Mesothelial cell of epicardium (in vitro differentiated cells): ENCODE measurements around the gene TRAPPC2L. TPM values are rescaled to one million over a fixed set of nuclear protein-coding genes. Genes with fewer than 3 reads are reported as not detected.

ENCODE experiments used
- DNase-seq, 2 experiments: peaks; one replicate each; pipeline ENCODE4 v3.0.0; 2021; ENCODE audit warnings: low spot score in 2 of 2; ENCODE audit not compliant: unreplicated experiment in 2 of 2
- H3K27ac Mint-ChIP-seq: 2 replicates; pipeline ENCODE4 v1.8.0; 2021; ENCODE audit warnings: mixed read lengths
- H3K27me3 Mint-ChIP-seq: 2 replicates; pipeline ENCODE4 v1.8.0; 2021; ENCODE audit warnings: low read depth, mixed read lengths
- H3K36me3 Mint-ChIP-seq: 2 replicates; pipeline ENCODE4 v1.8.0; 2021; ENCODE audit warnings: mixed read lengths
- H3K4me1 Mint-ChIP-seq: 2 replicates; pipeline ENCODE4 v1.8.0; 2021; ENCODE audit warnings: mixed read lengths
- H3K4me3 Mint-ChIP-seq: 2 replicates; pipeline ENCODE4 v1.8.0; 2021; ENCODE audit warnings: mild to moderate bottlenecking, moderate library complexity, mixed read lengths
- H3K9me3 Mint-ChIP-seq: 2 replicates; pipeline ENCODE4 v1.8.0; 2021; ENCODE audit warnings: mixed read lengths
- total RNA-seq: library from RNA; stranded (reverse); gene quantifications from 3 replicates; pipeline ENCODE4 v1.2.1, GENCODE V29; 2021
- TF ChIP-seq, protein P1 (sequence below): fragments of 200-600 bp; sonication (generic); IDR thresholded peaks from one replicate; pipeline ENCODE4 v1.5.0; 2021; ENCODE audit warnings: antibody characterized with exemption; ENCODE audit not compliant: unreplicated experiment

TRAPPC2L gene
- total RNA-seq, 1 donor from 2014 or later = 96.3 TPM

DNA sequence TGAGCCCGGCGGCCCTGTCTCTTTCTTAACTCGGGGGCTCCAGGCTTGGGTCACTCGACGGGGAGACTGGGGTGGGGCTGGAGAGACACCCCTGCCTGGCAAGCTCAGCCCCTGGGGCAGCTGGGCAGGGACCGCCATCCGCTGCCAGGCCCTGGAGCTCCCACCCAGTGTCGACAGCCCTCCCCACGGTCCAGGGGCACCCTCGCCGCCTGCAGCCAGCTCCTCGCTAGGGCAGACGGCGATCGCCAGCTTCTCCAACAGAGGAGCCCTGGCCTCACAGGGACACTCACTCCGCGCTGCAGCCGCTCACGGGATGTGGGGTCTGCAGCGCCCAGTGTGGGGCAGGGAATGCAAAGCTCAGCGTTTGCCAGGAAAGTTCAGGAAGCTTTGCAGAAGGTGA, 29.2 kb upstream of the TRAPPC2L start:
- Mint-ChIP-seq H3K9me3 (no peaks in the 10 kb centered on the region), H3K4me1 (peaks cover 2% of the 10 kb centered on the region), H3K4me3 (no peak overlapping the region), H3K36me3 (peaks cover 6% of the 10 kb centered on the region), H3K27me3 (no peaks in the 10 kb centered on the region), H3K27ac (no peak overlapping the region)
- TF ChIP-seq, protein P1, sequence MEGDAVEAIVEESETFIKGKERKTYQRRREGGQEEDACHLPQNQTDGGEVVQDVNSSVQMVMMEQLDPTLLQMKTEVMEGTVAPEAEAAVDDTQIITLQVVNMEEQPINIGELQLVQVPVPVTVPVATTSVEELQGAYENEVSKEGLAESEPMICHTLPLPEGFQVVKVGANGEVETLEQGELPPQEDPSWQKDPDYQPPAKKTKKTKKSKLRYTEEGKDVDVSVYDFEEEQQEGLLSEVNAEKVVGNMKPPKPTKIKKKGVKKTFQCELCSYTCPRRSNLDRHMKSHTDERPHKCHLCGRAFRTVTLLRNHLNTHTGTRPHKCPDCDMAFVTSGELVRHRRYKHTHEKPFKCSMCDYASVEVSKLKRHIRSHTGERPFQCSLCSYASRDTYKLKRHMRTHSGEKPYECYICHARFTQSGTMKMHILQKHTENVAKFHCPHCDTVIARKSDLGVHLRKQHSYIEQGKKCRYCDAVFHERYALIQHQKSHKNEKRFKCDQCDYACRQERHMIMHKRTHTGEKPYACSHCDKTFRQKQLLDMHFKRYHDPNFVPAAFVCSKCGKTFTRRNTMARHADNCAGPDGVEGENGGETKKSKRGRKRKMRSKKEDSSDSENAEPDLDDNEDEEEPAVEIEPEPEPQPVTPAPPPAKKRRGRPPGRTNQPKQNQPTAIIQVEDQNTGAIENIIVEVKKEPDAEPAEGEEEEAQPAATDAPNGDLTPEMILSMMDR = no peak
- DNase-seq = no peak

DNA sequence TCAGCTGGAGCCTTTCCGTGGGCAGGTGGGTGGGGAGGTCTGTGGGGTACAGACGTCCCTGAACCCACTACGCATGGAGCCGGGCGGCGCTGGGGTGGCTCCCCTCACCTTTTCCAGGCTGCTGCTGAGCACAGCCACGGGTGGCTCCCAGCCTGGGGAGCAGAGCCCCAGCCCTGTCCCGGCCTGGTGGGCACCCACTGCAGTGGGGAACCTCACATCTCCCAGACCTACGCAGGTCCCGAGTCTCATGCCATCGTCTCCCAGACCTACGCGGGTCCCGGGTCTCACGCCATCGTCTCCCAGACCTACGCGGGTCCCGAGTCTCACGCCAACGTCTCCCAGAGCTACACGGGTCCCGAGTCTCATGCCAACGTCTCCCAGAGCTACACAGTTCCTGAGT, 28.2 kb upstream of the TRAPPC2L start:
- Mint-ChIP-seq H3K9me3 (no peaks in the 10 kb centered on the region), H3K4me3 (no peak overlapping the region), H3K4me1 (peaks cover 2% of the 10 kb centered on the region), H3K36me3 (peaks cover 2% of the 10 kb centered on the region), H3K27ac (no peak overlapping the region), H3K27me3 (no peaks in the 10 kb centered on the region)
- DNase-seq = no peak
- TF ChIP-seq, protein P1 = no peak

DNA sequence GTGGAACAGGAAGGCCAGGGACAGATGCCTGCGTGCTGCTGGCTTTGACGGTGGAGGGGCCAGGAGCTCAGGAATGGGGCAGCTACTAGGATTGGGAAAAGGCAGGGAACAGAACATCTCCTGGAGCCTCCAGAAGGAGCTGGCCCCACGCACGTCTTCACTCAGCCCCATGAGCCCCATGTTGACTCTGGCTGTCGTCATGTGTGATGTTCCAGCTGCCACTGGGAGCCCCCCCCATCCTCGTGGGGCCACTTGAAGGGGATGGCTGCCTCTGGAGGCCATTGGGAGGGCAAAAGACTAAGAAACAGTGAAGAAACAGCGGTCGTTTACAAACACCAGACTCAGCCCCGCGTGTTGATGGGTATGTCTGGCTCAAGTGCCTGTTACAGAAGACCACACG, 26.7 kb upstream of the TRAPPC2L start:
- Mint-ChIP-seq H3K9me3 (no peaks in the 10 kb centered on the region), H3K27me3 (no peaks in the 10 kb centered on the region), H3K27ac (no peak overlapping the region), H3K4me3 (no peak overlapping the region), H3K4me1 (peaks cover 2% of the 10 kb centered on the region), H3K36me3 (peaks cover 4% of the 10 kb centered on the region)
- TF ChIP-seq, protein P1 = no peak
- no peak for DNase-seq

DNA sequence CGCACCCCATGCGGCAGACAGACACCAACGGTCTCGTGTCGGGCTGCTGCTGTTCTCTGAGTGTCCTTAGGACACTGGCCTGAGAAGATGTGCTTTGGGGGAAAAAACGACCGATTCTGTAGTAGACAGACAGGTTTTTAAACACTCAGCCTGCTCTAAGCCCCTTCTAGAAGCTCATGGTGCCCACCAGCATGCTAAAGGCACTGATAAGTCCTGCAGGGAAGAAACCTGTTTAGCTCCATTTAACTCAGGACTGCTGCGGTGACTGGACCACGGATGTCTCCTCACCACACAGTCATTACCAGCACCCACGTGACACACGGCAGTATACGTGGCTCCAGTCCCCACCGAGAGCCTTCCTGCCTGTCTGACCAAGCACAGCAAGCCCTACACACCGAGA, 26.1 kb upstream of the TRAPPC2L start:
- no peaks in the 10 kb centered on the region for H3K27me3 Mint-ChIP-seq
- H3K27ac Mint-ChIP-seq = no peak overlapping the region
- TF ChIP-seq, protein P1 = no peak
- H3K4me3 Mint-ChIP-seq = no peak overlapping the region
- DNase-seq = no peak
- peaks cover 4% of the 10 kb centered on the region for H3K36me3 Mint-ChIP-seq
- H3K4me1 Mint-ChIP-seq = peaks cover 2% of the 10 kb centered on the region
- no peaks in the 10 kb centered on the region for H3K9me3 Mint-ChIP-seq

DNA sequence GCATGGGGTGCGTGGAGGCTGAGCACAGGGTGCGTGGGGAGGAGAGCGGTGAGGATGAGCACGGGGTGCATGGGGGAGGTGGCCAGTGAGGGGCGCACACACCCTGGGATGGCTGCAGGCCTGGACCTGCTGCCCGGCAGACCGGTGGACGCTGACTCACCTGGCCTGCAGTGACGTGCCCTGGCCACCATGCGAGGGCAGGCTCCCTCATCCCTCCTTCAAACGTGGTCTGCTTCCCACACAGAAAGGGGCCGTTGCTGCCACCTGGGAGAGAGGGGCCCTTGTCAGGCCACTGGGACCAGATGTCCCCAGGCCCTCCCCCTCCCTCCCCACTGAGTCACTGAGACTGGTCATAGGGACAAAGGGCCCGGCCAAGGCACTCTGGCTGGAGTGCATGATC, 25.1 kb upstream of the TRAPPC2L start:
- Mint-ChIP-seq H3K4me3 (no peak overlapping the region), H3K27ac (no peak overlapping the region), H3K36me3 (peaks cover 4% of the 10 kb centered on the region), H3K4me1 (peaks cover 2% of the 10 kb centered on the region), H3K9me3 (no peaks in the 10 kb centered on the region), H3K27me3 (no peaks in the 10 kb centered on the region)
- DNase-seq = no peak
- TF ChIP-seq, protein P1 = no peak

DNA sequence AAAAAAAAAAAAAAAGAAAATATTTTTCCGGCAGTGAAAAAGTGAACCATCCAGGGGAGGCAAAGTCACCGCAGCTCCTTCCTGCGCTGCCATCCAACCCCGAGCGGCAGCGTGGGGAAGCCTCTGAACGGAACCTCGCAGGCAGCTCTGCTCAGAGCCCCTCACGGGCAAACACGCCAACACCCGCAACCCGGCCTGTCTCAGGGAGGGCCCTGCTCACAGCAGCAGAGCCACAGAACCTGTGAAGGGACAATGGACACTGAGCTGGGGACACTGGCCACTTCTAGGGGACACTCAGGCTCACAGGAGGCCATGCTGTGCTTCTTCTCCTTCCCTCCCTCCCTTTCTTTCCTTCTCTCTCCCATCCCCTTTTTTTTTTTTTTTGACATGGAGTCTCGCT, 23.8 kb upstream of the TRAPPC2L start:
- H3K4me3 Mint-ChIP-seq = no peak overlapping the region
- H3K27ac Mint-ChIP-seq = no peak overlapping the region
- DNase-seq = no peak
- H3K36me3 Mint-ChIP-seq = peaks cover 4% of the 10 kb centered on the region
- H3K4me1 Mint-ChIP-seq = peaks cover 2% of the 10 kb centered on the region
- TF ChIP-seq, protein P1 = no peak
- no peaks in the 10 kb centered on the region for H3K9me3 Mint-ChIP-seq
- H3K27me3 Mint-ChIP-seq = no peaks in the 10 kb centered on the region
